ENCODE results near the gene TSNAX. TPM values are rescaled to one million over a fixed set of nuclear protein-coding genes. Genes with fewer than 3 reads are reported as not detected.

The TSNAX gene
- total and polyA plus RNA-seq, 9 of the 15 experiments (the other 6 are each of a cell fraction or from before 2014, with no cell fraction given) = 33.8 to 102 (median 61.2) TPM

DNA sequence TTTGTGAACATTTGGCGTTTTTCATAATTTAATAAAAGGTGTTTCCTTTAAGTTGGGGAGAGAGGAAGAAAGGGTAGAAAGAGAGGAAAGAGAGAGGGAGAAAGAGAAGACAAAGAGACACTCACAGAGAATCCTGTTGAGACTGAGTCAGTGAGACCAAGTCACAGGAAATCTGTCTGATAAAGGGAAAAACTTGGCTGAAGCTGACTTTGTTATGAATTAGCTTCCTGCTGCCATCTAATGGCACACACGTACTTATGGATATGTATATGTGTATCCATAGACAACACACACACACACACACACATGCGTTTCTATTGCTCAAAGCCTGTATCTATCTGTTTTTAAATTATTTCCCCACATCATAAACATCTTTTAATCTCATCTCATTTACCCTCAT is 55.6 kb downstream of the TSNAX start:
- WGBS (ENCODE audit: insufficient coverage, low coverage, missing lambda C conversion rate) = 5% methylated on average over 3 of the region's 3 CpGs
- no peak overlapping the region for H3K9ac ChIP-seq (ENCODE audit: insufficient read depth in 1 of 2, low read depth in 2 of 2, low read length in 2 of 2)
- FAIRE-seq (peak; percentile 37), ATAC-seq (peak; percentile 88), DNase-seq (ENCODE audit: extremely low read depth in 1 of 4, low spot score in 3 of 4) (peak in 2 of 4 experiments; percentile 46 to 68)
- no peak overlapping the region for H2AFZ ChIP-seq (ENCODE audit: low read depth, low read length)
- no peaks in the 10 kb centered on the region for H3K9me1 ChIP-seq (ENCODE audit: control insufficient read depth, insufficient read depth, low read length)
- BruUV-seq (replicated peaks) = no TSS peak
- no peaks in the 10 kb centered on the region; a peak in 1 of 5 replicates for H3K4me1 ChIP-seq (replicated peaks in 1 of 2; ENCODE audit: control insufficient read depth in 2 of 2, insufficient read depth in 2 of 2, low read length in 2 of 2)
- CTCF ChIA-PET (ENCODE audit: low intra/inter-chr PET ratio) = interaction anchor here (2.7 kb wide), 1 partner anchor 226 kb away, joined by 18 read pairs; no protein-coding TSS in a partner anchor
- no peaks in the 10 kb centered on the region for H3K9me3 ChIP-seq (replicated peaks; ENCODE audit: control insufficient read depth, insufficient read depth, low read depth, low read length)
- in situ Hi-C loops (cut with MboI) (no loop called here), intact Hi-C loops (cut with micrococcal nuclease) (loop anchor here (1.0 to 5.0 kb wide), 3 partner anchors 102 to 227 kb away; partner anchors contain the start of gene EGLN1)
- H3K36me3 ChIP-seq (ENCODE audit: control insufficient read depth, insufficient read depth, low read length) = no peaks in the 10 kb centered on the region
- H3K4me3 ChIP-seq = no peak overlapping the region
- no peak overlapping the region for H3K4me2 ChIP-seq (ENCODE audit: insufficient read depth, low read length)
- H3K79me2 ChIP-seq (ENCODE audit: control insufficient read depth, insufficient read depth, low read length) = no peaks in the 10 kb centered on the region
- H3K27me3 ChIP-seq (ENCODE audit: control insufficient read depth in 2 of 2, insufficient read depth in 2 of 2, low read length in 2 of 2) = no peaks in the 10 kb centered on the region
- no peak overlapping the region for H3K27ac ChIP-seq (ENCODE audit: extremely low read depth, low read depth, low read length)
- H4K20me1 ChIP-seq (replicated peaks; ENCODE audit: control insufficient read depth, insufficient read depth, low read length) = no peaks in the 10 kb centered on the region
- POLR2A ChIA-PET = interaction anchor here (0.5 to 1.2 kb wide), 7 partner anchors 9 to 963 kb away, joined by 3 to 5 read pairs (median 3); no protein-coding TSS in a partner anchor
- TF ChIP-seq ARNT (IDR thresholded peaks at IDR 0.05) (no peak; a peak in 1 of 4 replicates), TAF15 (IDR thresholded peaks at IDR 0.05; ENCODE audit: low read depth, low read length) (no peak), ZNF699 (CRISPR knock-in tag; IDR thresholded peaks at IDR 0.05; ENCODE audit: insufficient replicate concordance) (no peak), PTTG1 (tag; IDR thresholded peaks at IDR 0.05; ENCODE audit: low read depth) (no peak), ETV5 (CRISPR knock-in tag; IDR thresholded peaks at IDR 0.05; ENCODE audit: low read depth) (no peak), PTRF (tag; IDR thresholded peaks at IDR 0.05) (no peak), JUNB (CRISPR knock-in tag; conservative IDR thresholded peaks at IDR 0.05) (no peak), RFX1 (IDR thresholded peaks at IDR 0.05) (peak; percentile 46), ZNF263 (CRISPR knock-in tag; IDR thresholded peaks at IDR 0.05; ENCODE audit: borderline replicate concordance) (no peak), MAFK (IDR thresholded peaks at IDR 0.05; ENCODE audit: low read length) (no peak), SIRT6 (IDR thresholded peaks at IDR 0.05; ENCODE audit: low read depth, low read length) (no peak), EP400 (IDR thresholded peaks at IDR 0.05) (0 out of 2 replicates have a peak, but pooled peaks have one; percentile 4), BRCA1 (IDR thresholded peaks at IDR 0.05) (no peak), BRCA1 (CRISPR knock-in tag; IDR thresholded peaks at IDR 0.05) (no peak), SMAD2 (IDR thresholded peaks at IDR 0.05; ENCODE audit: low read depth, low read length) (no peak)
- TF ChIP-seq, protein P1, sequence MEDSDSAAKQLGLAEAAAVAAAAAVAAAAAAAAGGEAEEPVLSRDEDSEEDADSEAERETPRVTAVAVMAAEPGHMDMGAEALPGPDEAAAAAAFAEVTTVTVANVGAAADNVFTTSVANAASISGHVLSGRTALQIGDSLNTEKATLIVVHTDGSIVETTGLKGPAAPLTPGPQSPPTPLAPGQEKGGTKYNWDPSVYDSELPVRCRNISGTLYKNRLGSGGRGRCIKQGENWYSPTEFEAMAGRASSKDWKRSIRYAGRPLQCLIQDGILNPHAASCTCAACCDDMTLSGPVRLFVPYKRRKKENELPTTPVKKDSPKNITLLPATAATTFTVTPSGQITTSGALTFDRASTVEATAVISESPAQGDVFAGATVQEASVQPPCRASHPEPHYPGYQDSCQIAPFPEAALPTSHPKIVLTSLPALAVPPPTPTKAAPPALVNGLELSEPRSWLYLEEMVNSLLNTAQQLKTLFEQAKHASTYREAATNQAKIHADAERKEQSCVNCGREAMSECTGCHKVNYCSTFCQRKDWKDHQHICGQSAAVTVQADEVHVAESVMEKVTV (CRISPR knock-in tag; IDR thresholded peaks at IDR 0.05) = peak; percentile 47
- TF ChIP-seq, protein P2, sequence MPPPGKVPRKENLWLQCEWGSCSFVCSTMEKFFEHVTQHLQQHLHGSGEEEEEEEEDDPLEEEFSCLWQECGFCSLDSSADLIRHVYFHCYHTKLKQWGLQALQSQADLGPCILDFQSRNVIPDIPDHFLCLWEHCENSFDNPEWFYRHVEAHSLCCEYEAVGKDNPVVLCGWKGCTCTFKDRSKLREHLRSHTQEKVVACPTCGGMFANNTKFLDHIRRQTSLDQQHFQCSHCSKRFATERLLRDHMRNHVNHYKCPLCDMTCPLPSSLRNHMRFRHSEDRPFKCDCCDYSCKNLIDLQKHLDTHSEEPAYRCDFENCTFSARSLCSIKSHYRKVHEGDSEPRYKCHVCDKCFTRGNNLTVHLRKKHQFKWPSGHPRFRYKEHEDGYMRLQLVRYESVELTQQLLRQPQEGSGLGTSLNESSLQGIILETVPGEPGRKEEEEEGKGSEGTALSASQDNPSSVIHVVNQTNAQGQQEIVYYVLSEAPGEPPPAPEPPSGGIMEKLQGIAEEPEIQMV (tag; conservative IDR thresholded peaks at IDR 0.05; ENCODE audit: low read depth) = no peak
- TF ChIP-seq, protein P3, sequence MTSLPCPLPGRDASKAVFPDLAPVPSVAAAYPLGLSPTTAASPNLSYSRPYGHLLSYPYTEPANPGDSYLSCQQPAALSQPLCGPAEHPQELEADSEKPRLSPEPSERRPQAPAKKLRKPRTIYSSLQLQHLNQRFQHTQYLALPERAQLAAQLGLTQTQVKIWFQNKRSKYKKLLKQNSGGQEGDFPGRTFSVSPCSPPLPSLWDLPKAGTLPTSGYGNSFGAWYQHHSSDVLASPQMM (CRISPR knock-in tag; IDR thresholded peaks at IDR 0.05) = no peak
